GM12878 (cell line): Measurements from ENCODE around the gene PACS1. TPM values are rescaled to one million over a fixed set of nuclear protein-coding genes. Genes with fewer than 3 reads are reported as not detected.

Experiments
- ATF7 ChIP-seq: fragments of 450-650 bp; IDR thresholded peaks from 2 replicates; pipeline ENCODE4 v1.6.1; 2016; ENCODE audit warnings: low read depth, mild to moderate bottlenecking
- BACH1 ChIP-seq: fragments of 450-650 bp; IDR thresholded peaks from 2 replicates; pipeline ENCODE4 v1.6.1; 2017; ENCODE audit warnings: mild to moderate bottlenecking, borderline replicate concordance
- BHLHE40 ChIP-seq, 2 experiments: fragments of 450-650 bp in 1 of 2; IDR thresholded peaks; 2 replicates each; pipeline ENCODE4 v1.6.1; 2011 to 2017; ENCODE audit warnings: low read depth in 2 of 2, borderline replicate concordance in 1 of 2, improper control_type of control experiment in 1 of 2, low read length in 1 of 2, mild to moderate bottlenecking in 1 of 2
- CBFB ChIP-seq: IDR thresholded peaks from 2 replicates; pipeline ENCODE4 v1.6.1; 2016; ENCODE audit warnings: antibody characterized with exemption, low read depth
- CBX3 ChIP-seq: fragments of 200-600 bp; sonication (generic); IDR thresholded peaks from 2 replicates; pipeline ENCODE4 v1.6.1; 2016; ENCODE audit warnings: low read depth, borderline replicate concordance
- EZH2 ChIP-seq: IDR thresholded peaks from 2 replicates; pipeline ENCODE4 v1.6.1; 2012; ENCODE audit warnings: low read depth, mild to moderate bottlenecking, control low read depth, inconsistent platforms, low read length, borderline replicate concordance; ENCODE audit not compliant: control insufficient read depth
- IKZF2 ChIP-seq, 2 experiments: fragments of 450-650 bp; IDR thresholded peaks; 2 replicates each; pipeline ENCODE4 v1.6.1; 2017; ENCODE audit warnings: mild to moderate bottlenecking in 2 of 2, moderate library complexity in 2 of 2
- MEF2A ChIP-seq: IDR thresholded peaks from 2 replicates; pipeline ENCODE4 v1.6.1; 2011; ENCODE audit warnings: low read depth, mild to moderate bottlenecking, low read length, moderate library complexity; ENCODE audit not compliant: insufficient read depth
- MYB ChIP-seq: fragments of 150-350 bp; IDR thresholded peaks from 2 replicates; pipeline ENCODE4 v1.6.1; 2014; ENCODE audit warnings: mild to moderate bottlenecking, low read depth, low read length, borderline replicate concordance
- POLR2A ChIP-seq: IDR thresholded peaks from 2 replicates; pipeline ENCODE4 v1.6.1; 2011; ENCODE audit warnings: low read depth, mild to moderate bottlenecking, low read length
- RBBP5 ChIP-seq: fragments of 200-600 bp; sonication (generic); conservative IDR thresholded peaks from 2 replicates; pipeline ENCODE4 v1.6.1; 2016
- SIX5 ChIP-seq: IDR thresholded peaks from 2 replicates; pipeline ENCODE4 v1.6.1; 2011; ENCODE audit warnings: mild to moderate bottlenecking, low read depth, low read length, moderate library complexity; ENCODE audit not compliant: severe bottlenecking
- SMARCA5 ChIP-seq: fragments of 450-650 bp; IDR thresholded peaks from 2 replicates; pipeline ENCODE4 v1.6.1; 2017; ENCODE audit warnings: mild to moderate bottlenecking
- TBL1XR1 ChIP-seq: IDR thresholded peaks from 2 replicates; pipeline ENCODE4 v1.6.1; 2012; ENCODE audit warnings: low read depth, low read length, improper control_type of control experiment
- TCF3 ChIP-seq: IDR thresholded peaks from 2 replicates; pipeline ENCODE4 v1.6.1; 2012; ENCODE audit warnings: low read depth, mild to moderate bottlenecking, low read length, borderline replicate concordance; ENCODE audit not compliant: insufficient read depth
- ZNF274 ChIP-seq: IDR thresholded peaks from one replicate; pipeline ENCODE4 v1.8.0; 2011; ENCODE audit not compliant: insufficient read length, insufficient read depth
- polyA plus RNA-seq, 11 experiments: library from polyadenylated mRNA; depleted of rRNA in 4 of 11; unstranded in 6 of 11; stranded (reverse) in 5 of 11; fragments of >200 nt; fragmentation: Nextera tagmentation in 4 of 11; fragmentation: Illumina TruSeq in 1 of 11; extraction: Ambion mirVana in 4 of 11; extraction: Trizol in 1 of 11; gene quantifications; 1 replicate in 1 of 11; 2 replicates in 10 of 11; pipeline versions ENCODE4 v1.2.1 to v1.2.3, GENCODE V29; 2011 to 2016; ENCODE audit warnings: inconsistent platforms in 2 of 11, missing spikeins in 2 of 11, low read depth in 1 of 11
- total RNA-seq, 4 experiments: library from RNA; depleted of rRNA in 3 of 4; stranded (reverse); fragments of >200 nt in 3 of 4; fragmentation: Illumina TruSeq in 1 of 4; extraction: Trizol in 1 of 4; gene quantifications; 2 replicates each; pipeline versions ENCODE4 v1.2.1 to v1.2.3, GENCODE V29; 2013 to 2021
- TF ChIP-seq, protein P1 (sequence below): fragments of 450-650 bp; conservative IDR thresholded peaks from 2 replicates; pipeline ENCODE4 v1.6.1; 2017; ENCODE audit warnings: mild to moderate bottlenecking, moderate library complexity
- TF ChIP-seq, protein P2 (sequence below): IDR thresholded peaks from 2 replicates; pipeline ENCODE4 v1.6.1; 2012; ENCODE audit warnings: low read depth, low read length, improper control_type of control experiment
- TF ChIP-seq, protein P3 (sequence below): fragments of 450-650 bp; IDR thresholded peaks from 2 replicates; pipeline ENCODE4 v1.6.1; 2016; ENCODE audit warnings: mild to moderate bottlenecking, moderate library complexity, borderline replicate concordance

Gene PACS1
- total and polyA plus RNA-seq, 10 of the 15 experiments (the other 5 are each of a cell fraction or from before 2014, with no cell fraction given): 1.1 to 74.3 (median 17.9) TPM

DNA sequence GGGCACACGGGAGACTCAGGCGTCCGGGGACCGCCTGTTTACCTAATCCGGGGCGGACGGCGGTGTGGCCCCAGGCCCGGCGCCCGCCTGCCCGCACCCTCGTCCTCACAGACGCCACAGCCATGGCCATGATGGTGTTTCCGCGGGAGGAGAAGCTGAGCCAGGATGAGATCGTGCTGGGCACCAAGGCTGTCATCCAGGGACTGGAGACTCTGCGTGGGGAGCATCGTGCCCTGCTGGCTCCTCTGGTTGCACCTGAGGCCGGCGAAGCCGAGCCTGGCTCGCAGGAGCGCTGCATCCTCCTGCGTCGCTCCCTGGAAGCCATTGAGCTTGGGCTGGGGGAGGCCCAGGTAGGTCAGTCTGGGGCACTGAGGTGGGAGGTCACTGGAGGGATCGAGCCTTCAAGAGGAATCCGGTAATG lies 188.4 kb downstream of the PACS1 start (continued):
- TF ChIP-seq BHLHE40 (IDR thresholded peaks at IDR 0.05; ENCODE audit: borderline replicate concordance in 1 of 2, low read depth in 2 of 2, low read length in 1 of 2) (peak in 1 of 2 experiments; percentile 72; a peak in 1 of 4 replicates), SMARCA5 (no peak), ZNF274 (no peak), TBL1XR1 (no peak), MYB (no peak), BACH1 (0 out of 2 replicates have a peak, but pooled peaks have one; percentile 61), CBX3 (no peak), RBBP5 (no peak), POLR2A (peak; percentile 51; the same call in 1 of the 2 replicates), SIX5 (no peak), ATF7 (no peak), CBFB (no peak), EZH2 (no peak), IKZF2 (IDR thresholded peaks at IDR 0.05) (0 out of 4 replicates have a peak, but pooled peaks of 1 of the 2 experiments have one; percentile 8), MEF2A (no peak), TCF3 (no peak)
- TF ChIP-seq, protein P1, sequence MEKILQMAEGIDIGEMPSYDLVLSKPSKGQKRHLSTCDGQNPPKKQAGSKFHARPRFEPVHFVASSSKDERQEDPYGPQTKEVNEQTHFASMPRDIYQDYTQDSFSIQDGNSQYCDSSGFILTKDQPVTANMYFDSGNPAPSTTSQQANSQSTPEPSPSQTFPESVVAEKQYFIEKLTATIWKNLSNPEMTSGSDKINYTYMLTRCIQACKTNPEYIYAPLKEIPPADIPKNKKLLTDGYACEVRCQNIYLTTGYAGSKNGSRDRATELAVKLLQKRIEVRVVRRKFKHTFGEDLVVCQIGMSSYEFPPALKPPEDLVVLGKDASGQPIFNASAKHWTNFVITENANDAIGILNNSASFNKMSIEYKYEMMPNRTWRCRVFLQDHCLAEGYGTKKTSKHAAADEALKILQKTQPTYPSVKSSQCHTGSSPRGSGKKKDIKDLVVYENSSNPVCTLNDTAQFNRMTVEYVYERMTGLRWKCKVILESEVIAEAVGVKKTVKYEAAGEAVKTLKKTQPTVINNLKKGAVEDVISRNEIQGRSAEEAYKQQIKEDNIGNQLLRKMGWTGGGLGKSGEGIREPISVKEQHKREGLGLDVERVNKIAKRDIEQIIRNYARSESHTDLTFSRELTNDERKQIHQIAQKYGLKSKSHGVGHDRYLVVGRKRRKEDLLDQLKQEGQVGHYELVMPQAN: no peak; the same call in 1 of the 2 replicates
- TF ChIP-seq, protein P2, sequence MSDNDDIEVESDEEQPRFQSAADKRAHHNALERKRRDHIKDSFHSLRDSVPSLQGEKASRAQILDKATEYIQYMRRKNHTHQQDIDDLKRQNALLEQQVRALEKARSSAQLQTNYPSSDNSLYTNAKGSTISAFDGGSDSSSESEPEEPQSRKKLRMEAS: no peak
- TF ChIP-seq, protein P3, sequence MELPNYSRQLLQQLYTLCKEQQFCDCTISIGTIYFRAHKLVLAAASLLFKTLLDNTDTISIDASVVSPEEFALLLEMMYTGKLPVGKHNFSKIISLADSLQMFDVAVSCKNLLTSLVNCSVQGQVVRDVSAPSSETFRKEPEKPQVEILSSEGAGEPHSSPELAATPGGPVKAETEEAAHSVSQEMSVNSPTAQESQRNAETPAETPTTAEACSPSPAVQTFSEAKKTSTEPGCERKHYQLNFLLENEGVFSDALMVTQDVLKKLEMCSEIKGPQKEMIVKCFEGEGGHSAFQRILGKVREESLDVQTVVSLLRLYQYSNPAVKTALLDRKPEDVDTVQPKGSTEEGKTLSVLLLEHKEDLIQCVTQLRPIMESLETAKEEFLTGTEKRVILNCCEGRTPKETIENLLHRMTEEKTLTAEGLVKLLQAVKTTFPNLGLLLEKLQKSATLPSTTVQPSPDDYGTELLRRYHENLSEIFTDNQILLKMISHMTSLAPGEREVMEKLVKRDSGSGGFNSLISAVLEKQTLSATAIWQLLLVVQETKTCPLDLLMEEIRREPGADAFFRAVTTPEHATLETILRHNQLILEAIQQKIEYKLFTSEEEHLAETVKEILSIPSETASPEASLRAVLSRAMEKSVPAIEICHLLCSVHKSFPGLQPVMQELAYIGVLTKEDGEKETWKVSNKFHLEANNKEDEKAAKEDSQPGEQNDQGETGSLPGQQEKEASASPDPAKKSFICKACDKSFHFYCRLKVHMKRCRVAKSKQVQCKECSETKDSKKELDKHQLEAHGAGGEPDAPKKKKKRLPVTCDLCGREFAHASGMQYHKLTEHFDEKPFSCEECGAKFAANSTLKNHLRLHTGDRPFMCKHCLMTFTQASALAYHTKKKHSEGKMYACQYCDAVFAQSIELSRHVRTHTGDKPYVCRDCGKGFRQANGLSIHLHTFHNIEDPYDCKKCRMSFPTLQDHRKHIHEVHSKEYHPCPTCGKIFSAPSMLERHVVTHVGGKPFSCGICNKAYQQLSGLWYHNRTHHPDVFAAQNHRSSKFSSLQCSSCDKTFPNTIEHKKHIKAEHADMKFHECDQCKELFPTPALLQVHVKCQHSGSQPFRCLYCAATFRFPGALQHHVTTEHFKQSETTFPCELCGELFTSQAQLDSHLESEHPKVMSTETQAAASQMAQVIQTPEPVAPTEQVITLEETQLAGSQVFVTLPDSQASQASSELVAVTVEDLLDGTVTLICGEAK: no peak
- TF ChIP-seq, all 136 proteins: peak for 9
